Kidney epithelial cell (primary cell): ENCODE results near the gene FGD2. TPM values are rescaled to one million over a fixed set of nuclear protein-coding genes. Genes with fewer than 3 reads are reported as not detected.

Experiments
- DNase-seq: peaks from one replicate; pipeline ENCODE4 v3.0.0-alpha.2; 2010; ENCODE audit warnings: low read depth
- H3K27me3 ChIP-seq: 2 replicates; pipeline ENCODE4 v1.6.0; 2011; ENCODE audit warnings: low read length; ENCODE audit not compliant: control insufficient read depth, insufficient read depth
- H3K36me3 ChIP-seq: 2 replicates; pipeline ENCODE4 v1.5.1; 2011; ENCODE audit warnings: low read length; ENCODE audit not compliant: control insufficient read depth, insufficient read depth
- H3K4me3 ChIP-seq: 2 replicates; pipeline ENCODE4 v1.5.1; 2011; ENCODE audit warnings: low read depth, mild to moderate bottlenecking, control low read depth, low read length
- total RNA-seq: library from RNA; depleted of rRNA; stranded (reverse); fragments of >200 nt; gene quantifications from 2 replicates; pipeline ENCODE4 v1.2.3, GENCODE V29; 2015
- TF ChIP-seq, protein P1 (sequence below): IDR thresholded peaks from 2 replicates; pipeline ENCODE4 v1.5.1; 2011; ENCODE audit warnings: mild to moderate bottlenecking, moderate library complexity, low read length, control low read depth, inconsistent platforms; ENCODE audit not compliant: insufficient read depth, poor library complexity, severe bottlenecking

The FGD2 gene
- total RNA-seq, 1 donor from 2014 or later, result 0.04 TPM

DNA sequence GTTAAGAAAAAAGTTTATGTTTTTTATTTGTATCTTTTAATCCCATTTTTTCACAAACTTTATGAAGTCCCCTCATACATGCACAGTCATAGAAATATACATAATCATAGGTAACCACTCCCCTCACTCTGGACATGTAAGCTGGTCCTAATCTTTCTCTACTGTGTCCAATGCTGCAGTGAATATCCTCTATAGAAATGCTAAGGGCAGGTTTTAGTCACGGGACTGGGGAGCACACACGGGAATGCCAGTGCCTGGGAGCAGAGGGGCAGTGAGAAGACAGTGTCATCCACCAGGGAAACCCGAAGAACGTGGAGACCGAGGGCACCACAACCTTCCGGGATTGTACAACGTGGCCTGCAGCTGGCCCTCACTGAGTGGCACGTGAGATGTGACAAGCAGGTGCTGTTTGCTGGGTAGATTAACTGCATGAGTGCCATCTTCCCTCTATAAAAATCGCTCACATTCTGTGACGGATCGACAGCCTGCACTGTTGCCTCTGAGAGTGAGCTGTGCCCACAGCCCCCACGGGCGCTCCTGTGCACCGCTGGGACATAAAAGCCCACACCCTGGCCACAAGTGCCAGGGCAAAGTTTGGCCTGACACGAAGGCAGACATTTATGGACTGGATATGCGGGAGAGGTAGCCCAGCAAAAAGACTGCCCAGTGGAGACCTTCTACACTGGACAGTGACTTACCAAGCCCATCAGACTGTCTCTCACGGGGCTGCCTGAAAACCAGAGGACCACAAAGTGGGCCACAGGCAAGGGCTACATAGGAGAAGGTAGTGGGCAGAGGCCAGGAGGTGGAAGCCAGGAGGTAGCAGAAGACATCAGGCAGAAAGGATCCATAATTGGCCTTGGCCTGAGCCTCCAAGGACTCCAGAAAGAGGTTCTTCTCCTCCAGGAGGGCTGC is 63.2 kb downstream of the FGD2 start:
- no peak overlapping the region for H3K4me3 ChIP-seq
- no peaks in the 10 kb centered on the region for H3K36me3 ChIP-seq
- TF ChIP-seq, protein P1, sequence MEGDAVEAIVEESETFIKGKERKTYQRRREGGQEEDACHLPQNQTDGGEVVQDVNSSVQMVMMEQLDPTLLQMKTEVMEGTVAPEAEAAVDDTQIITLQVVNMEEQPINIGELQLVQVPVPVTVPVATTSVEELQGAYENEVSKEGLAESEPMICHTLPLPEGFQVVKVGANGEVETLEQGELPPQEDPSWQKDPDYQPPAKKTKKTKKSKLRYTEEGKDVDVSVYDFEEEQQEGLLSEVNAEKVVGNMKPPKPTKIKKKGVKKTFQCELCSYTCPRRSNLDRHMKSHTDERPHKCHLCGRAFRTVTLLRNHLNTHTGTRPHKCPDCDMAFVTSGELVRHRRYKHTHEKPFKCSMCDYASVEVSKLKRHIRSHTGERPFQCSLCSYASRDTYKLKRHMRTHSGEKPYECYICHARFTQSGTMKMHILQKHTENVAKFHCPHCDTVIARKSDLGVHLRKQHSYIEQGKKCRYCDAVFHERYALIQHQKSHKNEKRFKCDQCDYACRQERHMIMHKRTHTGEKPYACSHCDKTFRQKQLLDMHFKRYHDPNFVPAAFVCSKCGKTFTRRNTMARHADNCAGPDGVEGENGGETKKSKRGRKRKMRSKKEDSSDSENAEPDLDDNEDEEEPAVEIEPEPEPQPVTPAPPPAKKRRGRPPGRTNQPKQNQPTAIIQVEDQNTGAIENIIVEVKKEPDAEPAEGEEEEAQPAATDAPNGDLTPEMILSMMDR, result no peak
- DNase-seq, result no peak
- no peaks in the 10 kb centered on the region for H3K27me3 ChIP-seq

DNA sequence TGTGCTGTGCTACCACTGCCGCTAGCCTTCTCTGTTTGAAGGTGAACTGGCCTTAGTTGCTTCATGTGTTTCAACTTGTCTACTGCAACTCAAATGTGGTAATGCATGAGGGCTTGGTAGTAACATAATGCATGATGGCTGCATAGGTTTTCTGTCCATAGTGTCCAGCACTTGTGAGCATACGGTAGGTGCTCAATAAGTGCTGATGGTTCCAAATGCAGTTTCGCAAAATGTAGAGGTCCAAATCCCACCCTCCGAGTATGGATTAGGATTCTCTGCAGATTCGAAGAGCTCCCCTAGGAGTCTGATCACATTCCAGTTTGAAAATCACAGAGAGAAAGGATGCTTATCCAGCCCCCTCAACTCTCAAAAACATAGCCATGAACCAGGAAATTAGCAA is 64.2 kb downstream of the FGD2 start:
- no peak for DNase-seq

DNA sequence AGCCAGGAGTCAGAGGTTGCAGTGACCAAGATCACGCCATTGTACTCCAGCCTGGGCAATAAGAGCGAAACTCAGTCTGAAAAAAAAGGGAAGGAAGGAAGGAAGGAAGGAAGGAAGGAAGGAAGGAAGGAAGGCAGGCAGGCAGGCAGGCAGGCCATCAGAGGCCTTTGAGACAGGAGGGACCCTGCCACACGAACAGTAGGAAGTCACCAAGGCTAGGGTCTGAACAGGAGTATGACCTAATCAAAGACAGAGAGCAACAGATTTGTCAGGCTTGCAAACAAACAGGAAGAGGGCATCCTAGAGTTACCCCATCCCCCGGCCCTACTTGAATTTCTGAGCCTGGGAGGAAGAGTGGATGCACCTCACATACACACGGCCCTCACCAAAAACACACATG is 67.1 kb downstream of the FGD2 start:
- Histone ChIP-seq H3K36me3 (no peaks in the 10 kb centered on the region), H3K4me3 (no peak overlapping the region), H3K27me3 (no peaks in the 10 kb centered on the region)
- TF ChIP-seq, protein P1, result no peak
- DNase-seq, result no peak

More for the DNA sequence above, 64.2 kb downstream of the FGD2 start:
- TF ChIP-seq, protein P1, result no peak
- Histone ChIP-seq H3K4me3 (no peak overlapping the region), H3K27me3 (no peaks in the 10 kb centered on the region), H3K36me3 (no peaks in the 10 kb centered on the region)

DNA sequence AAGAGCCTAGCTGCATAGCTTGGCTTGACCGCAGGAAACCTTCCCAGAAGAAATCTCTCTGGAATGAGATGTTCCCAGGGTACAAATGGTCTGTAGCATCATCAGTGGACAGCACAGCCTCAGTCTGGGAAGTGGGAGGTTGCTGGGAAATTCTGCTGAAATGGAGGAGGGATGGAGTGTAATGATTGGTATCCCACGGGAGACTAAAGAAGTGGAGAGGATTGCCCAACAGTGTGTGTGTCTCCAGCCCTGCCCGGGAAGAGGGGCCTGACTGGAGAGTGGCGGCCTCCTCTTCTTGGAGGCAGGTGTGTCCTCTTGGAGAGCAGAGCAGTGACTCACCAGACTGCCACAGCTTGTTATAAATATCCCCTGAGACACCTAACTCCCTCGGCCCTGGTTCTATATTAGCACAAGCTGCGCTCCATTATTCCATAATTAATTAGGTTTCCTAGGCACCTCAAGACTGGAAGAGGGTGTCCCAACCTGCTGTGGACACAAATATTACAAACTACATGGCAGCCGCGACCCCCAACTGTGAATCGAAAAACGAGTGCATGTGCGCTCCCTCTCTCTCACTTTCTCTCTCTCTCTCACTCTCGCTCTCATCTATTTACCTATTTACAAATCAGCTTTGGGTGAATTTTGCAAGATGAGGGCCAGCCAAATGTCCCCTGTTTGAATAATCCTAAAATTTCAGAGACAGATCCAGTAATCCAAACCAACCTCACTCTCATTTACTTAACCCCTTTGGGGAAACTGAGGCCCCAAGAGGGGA is 68.8 kb downstream of the FGD2 start:
- Histone ChIP-seq H3K4me3 (no peak overlapping the region), H3K27me3 (no peaks in the 10 kb centered on the region), H3K36me3 (no peaks in the 10 kb centered on the region)
- no peak for DNase-seq
- TF ChIP-seq, protein P1, result no peak

DNA sequence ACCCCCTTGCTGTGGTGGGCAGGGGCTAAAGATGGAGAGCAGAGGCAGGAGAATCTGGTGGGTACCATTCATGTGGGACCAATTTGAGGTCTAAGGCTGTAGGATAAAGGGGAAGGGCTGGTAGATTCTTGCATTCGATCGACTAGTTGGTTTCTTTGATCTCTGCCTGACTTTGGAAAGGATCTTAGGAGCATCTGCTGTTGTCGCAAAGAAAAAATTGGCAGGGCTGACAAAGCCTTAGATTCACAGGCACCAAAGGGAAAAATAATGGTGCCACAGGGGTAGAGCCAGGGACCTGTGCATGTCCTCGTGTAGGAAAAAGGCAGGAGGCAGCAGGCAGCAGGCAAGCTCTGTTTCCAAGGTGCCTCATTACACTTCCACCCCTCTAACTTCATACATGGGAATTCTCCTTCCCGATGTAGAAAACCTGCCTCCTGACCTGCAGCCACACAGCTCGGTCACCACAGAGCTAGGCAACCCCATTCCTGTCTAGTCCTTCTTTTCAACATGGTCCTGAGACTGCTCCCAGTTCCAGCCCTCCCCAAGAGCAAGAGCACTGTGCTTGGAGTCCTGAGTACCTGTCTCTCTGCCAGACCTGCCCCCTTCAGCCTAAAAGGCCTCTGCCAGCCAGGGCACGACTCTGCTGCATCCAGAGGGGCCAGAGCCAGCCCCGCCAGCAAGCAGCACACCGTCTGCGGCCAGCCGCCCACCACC is 71.9 kb downstream of the FGD2 start:
- Histone ChIP-seq H3K36me3 (no peaks in the 10 kb centered on the region), H3K27me3 (no peaks in the 10 kb centered on the region), H3K4me3 (no peak overlapping the region)
- TF ChIP-seq, protein P1, result no peak
- no peak for DNase-seq
